Fibroblast of skin of right quadriceps (primary cell): Measurements from ENCODE around the gene CDK5R1.
A peak's percentile ranks its signal among the peaks of the same experiment; 100 is the strongest.
"Not testable (repeated sequence)": the region's sequence is repeated elsewhere in the genome, so short reads cannot be mapped to it uniquely, and the experiment has no call there.

Experiments used
- DNase-seq: peaks from one replicate; pipeline ENCODE4 v3.0.0-alpha.2; 2013

Gene CDK5R1

DNA sequence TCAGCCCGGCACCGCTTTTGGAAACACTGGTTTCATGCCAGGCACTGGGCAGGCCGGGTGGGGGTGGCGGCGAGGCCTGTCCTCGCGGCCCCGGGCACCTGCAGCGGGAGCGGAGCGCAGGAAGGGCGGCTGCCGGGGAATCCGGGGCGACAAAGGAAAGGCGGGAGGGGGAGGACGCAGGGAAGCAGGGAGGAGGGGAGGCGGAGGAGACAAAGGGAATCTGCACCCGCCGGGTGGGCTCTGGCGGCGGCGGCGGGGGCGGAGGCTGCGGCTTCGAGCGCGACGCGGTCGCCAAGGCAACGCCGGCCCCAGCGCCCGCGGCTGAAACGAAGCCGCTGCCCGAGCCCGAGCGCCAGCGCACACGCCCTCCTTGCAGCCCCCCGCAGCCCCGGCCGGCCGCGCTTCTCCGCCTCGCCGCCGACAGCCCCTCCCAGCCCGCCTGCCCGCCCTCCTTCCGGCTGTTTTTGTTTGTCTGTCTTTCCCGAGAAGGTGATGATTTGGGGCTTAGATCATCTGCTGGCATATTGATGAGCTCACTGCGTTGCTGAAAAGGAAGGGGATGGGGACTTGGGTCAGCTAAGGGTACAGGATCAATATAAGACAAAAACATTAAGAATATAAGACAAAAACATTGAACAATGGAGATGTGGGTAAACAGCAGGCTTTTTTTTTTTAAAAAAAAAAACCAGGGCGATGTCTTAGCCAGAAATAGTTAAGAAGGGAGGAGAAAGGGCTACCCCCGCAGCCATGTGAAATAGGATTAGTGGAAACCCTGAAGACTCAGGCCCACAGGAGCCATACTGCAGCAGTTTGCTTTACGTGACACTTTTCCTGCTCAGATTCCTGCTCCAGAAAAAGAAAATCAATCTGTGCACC, 32.7 kb downstream of the CDK5R1 start:
- peak; percentile 43 for DNase-seq

DNA sequence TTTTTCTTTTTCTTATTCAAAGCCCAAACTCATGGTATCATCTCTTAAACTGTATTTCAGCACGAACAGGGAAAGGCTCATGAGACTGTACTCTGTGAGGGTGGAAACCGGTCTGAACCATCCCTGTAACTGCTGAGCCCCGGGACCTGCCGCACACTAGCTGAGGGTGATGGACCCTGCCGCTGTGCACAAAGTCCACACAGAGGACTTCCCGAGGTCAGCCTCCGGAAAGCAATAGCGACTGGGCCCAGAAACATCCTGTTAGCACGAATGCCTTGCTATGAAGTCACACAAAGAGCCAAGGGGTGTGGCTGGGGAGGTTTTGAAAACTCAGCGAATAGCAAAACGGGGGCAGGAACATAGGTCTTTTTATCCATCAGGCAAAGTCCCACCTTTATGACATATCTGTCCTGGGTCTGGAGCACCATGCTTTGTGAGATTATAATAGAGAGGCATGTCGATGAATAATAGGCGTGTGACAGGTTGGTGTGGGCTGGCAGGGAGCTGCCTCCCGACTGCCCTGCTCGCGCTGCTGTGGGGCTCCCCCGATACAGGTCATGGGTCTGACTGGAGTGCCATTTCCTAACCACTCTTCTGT, 33.4 kb downstream of the CDK5R1 start:
- DNase-seq, result no peak

DNA sequence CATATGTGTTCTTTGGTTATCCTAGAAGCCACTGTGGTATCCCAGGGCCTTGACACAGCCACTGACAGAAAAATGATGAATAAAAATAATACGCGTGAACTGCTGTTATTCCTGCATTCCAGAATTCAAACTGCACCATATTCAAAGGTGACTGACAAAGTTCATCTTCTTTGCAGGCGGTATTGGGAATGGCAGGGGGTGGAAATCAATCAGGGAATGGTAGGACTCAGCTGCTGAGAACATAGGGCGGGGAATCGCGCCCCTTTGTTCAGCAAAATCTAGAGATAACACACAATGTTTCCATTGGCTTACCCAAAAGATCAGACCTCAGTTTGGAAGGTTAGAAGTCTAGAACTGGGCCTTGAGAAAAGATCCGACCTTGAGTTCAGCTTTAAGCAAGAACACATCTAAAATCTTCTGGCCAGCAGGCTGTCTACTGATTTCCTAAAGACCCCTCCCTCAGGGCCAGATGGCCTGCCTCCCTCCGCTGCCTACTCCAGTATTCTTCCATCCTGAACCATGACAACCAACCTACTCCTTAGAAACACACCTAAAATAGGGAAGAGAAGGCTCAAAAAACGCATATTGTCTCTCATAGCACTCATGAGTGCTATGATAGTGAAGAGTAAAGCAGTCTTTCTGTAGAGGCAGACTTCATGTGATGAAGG, 34.1 kb downstream of the CDK5R1 start:
- DNase-seq, result no peak

DNA sequence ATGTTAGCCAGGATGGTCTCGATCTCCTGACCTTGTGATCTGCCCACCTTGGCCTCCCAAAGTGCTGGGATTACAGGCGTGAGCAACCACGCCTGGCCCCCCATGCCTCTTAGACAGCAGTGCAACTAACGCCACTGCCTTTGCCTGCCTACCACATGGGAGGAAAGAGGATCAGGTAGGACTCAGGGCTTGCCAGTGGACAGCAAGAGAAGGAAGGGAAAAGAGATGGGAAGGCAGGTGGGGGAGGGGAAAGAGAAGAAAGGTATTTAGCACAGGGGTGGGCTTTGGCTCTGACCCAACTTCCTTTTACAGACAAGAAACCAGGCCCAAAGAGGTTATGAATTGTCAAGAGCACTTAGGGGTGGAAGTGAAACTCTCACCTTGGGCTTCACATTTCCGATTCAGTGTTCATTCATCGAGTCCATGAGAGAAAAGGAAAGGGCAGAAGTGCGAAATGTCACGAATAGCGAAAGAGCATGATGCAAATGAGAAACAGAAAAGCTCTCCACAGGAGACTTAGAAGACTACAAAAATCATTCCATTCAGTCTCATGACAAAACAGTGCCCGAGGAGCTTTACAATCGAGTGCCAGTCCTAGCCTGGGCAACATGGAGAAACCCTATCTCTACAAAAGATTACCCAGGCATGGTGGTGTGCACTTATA, 36.4 kb downstream of the CDK5R1 start:
- DNase-seq, result no peak

DNA sequence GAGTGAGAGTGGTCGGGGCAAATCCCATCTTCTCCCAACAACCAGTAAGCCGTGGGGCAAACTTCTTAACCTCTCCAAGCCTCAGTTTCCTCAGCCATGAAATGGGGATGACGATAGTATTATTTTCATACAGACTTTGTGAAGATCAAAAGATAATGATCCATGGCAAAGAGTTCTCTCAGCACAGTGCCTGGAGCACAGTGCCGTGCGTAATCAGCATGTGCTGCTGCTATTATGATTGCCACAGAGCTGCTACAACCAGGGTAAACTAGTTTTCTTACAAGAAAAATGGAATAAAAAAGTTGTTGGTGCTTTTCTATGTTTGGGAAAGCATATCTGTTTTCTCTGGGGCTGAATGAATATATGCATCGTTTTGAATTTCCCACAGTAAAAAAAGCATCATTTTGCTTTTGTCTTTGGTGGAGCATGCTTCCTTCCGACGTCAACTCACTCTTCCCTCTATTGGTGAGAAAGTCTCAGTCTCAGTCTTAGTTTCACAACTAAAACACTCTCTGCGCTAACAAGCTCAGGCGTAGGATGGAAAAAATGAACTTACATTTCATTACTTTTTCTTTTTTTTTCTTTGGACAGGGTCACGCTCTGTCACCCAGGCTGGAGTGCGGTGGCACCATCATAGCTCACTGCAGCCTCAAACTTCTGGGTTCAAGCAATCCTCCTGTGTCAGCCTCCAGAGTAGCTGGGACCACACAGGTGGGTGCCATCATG, 37.2 kb downstream of the CDK5R1 start:
- no peak for DNase-seq

DNA sequence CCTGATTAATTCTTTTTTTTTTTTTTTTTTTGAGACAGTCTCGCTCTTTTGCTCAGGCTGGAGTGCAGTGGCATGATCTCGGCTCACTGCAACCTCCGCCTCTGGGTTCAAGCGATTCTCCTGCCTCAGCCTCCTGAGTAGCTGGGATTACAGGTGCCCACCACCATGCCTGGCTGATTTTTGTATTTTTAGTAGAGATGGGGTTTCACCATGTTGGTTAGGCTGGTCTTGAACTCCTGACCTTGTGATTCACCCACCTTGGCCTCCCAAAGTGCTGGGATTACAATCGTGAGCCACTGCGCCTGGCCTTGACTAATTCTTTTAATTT, 37.7 kb downstream of the CDK5R1 start:
- not testable (repeated sequence) for DNase-seq

DNA sequence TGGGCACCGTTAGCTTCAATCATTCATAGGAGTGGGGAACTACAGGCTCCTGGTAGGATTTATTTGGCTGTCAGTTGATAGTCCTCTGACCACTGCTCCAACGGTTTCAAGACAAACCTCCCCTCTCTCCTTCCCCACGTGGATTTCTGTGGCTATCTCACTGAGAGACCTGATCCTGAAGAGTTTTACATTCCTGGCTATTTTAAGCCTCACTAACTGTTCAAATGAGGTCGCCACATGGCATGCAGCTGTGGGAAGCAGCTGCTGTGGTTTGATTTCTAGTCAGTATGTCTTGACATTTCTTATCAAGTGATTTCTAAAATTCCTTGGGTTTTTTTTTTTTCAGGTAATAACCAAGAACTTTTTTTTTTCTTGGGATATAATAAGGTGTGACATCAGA, 38.3 kb downstream of the CDK5R1 start:
- DNase-seq, result peak; percentile 71

DNA sequence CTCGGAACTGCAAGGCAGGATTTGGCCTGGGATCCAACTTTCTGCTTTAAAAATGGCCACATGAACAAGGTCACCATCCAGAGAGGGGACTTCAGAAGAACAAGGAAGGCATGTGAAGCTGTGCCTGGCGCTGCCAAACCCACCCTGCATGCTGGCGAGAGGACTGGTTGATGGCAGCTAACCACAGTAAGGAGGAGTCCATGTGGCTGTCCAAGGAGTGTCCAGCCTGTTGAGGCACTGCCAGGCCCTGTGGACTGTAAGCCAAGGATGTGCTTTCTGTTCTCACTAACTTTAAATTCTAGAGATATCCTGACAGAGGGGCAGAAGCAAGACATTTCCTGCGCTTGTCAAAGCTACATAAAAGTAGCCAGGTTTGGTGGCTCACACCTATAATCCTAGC, 40.4 kb downstream of the CDK5R1 start:
- DNase-seq, result no peak

DNA sequence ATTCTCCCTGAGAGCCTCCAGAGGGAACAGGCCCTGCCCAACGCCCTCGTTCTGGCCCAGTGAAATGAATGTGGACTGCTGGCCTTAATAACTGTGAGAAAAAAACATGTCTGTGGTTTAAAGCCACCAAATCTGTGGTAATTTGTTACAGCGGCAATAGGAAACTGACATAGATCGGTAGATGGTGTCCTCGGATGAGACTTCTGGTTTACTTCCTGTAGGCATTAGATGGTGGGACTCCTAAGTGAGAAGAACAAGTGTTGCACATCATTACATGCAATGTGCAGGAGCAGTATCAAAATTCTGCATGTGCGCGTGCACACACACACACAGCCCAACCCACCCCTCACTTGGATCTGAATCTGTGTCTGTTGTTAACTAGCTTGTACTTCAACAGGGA, 42.0 kb downstream of the CDK5R1 start:
- DNase-seq, result no peak

DNA sequence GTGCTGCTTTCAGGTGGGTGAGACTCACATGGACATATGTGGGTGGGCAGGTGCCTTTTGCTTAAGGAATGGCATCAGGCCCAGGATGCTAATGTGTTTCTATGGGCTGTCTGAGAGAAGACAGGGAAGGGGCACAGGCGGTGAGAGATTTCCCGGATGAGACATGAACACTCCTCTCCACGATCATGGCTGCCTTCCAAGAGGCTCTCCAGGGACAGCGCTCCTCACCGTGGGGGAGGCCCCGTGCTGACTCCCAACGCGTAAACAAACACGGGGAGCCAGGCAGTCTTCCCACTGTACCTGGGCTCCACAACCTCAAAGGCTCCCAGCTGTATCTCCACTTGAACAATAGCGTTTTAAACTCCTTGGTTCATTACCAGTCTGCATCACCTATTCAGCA, 42.8 kb downstream of the CDK5R1 start:
- peak; percentile 28 for DNase-seq

DNA sequence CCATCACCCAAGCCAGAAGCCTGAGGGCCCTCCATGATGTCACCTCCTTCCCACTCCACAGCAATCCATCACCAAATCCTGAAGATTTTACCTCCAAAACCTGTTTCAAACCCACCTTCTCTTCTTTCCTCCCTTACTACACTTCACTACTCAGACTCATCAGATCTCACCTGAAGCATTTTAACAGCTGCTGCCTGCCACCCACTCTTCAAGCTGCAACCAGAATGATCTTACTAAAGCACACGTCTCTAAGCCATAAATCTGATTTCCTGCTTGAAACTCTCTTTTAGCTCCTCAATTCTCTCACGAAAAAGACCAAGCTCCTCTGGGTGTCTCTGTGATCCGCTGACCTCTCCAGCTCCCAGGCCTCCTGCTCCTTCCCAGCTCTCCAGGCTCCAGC, 46.5 kb downstream of the CDK5R1 start:
- no peak for DNase-seq

DNA sequence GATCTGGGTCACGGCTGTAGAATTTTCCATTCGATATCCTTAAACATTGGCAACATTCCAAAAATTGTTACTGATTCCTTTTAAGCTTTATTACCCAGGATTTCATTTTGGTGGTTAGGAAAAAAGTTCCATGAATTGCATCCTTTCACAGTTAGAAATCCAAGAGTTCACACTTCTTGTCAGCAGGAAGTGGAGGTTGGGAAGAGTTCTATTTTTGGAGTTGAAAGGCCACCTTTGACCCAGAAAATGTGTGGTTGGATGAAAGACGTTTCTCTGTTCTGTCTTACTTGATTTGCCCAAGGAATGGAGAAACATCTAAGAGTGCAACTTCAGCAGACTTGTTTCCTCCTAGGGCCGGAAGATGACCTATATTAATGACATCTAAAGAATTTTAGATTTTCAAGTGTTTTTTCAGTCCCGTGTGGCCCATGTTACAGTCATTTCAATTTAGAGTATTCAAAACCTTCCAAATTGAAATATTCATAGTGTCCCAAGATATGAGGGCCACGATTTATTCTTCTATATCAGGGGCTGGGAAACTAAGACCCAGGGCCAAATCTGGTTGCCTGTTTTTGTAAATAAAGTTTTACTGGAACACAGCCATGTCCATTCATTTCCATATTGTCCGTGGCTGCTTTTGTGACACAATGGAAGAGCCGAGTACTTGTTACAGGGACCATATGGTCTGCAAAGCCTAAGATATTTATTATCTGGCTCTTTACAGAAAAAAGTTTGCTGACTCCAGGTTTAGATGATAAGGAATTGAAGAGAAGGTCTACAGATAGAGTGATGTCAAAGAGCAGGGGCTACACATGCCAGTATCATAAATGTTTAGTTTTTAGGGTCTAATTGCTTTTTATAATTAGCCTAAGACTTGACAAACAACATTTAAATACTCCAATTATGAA, 50.2 kb downstream of the CDK5R1 start:
- peak; percentile 86 for DNase-seq
